Keratinocyte (primary cell): ENCODE data around the gene COL4A6. TPM values are rescaled to one million over a fixed set of nuclear protein-coding genes. Genes with fewer than 3 reads are reported as not detected.
"Not testable (repeated sequence)": the region's sequence is repeated elsewhere in the genome, so short reads cannot be mapped to it uniquely, and the experiment has no call there.

Source experiments
- DNase-seq: peaks from one replicate; pipeline ENCODE4 v3.0.0-alpha.2; 2011; ENCODE audit warnings: low read depth, missing footprints, low spot score
- FAIRE-seq: peaks from 2 replicates; lab custom pipeline; 2011; peaks lifted over from hg19 to GRCh38; lab: Jason Lieb, UNC
- H2AFZ ChIP-seq: 2 replicates; pipeline ENCODE4 v1.6.0; 2012; ENCODE audit warnings: low read length, control low read depth, inconsistent platforms; ENCODE audit not compliant: control insufficient read depth
- H3K27ac ChIP-seq: 2 replicates; pipeline ENCODE4 v1.5.1; 2011; ENCODE audit warnings: low read length; ENCODE audit not compliant: control insufficient read depth, insufficient read depth
- H3K27me3 ChIP-seq: 3 replicates; pipeline ENCODE4 v1.6.0; 2011; ENCODE audit warnings: low read length; ENCODE audit not compliant: control insufficient read depth, insufficient read depth; ENCODE audit errors: extremely low read depth
- H3K36me3 ChIP-seq, 2 experiments: 2 replicates in 1 of 2; 3 replicates in 1 of 2; pipeline ENCODE4 v1.5.1; 2011; ENCODE audit warnings: low read length in 2 of 2, mild to moderate bottlenecking in 1 of 2; ENCODE audit not compliant: control insufficient read depth in 2 of 2, insufficient read depth in 2 of 2; ENCODE audit errors: extremely low read depth in 1 of 2
- H3K4me1 ChIP-seq: 3 replicates; pipeline ENCODE4 v1.5.1; 2011; ENCODE audit warnings: low read length; ENCODE audit not compliant: control insufficient read depth, insufficient read depth; ENCODE audit errors: extremely low read depth
- H3K4me2 ChIP-seq: 3 replicates; pipeline ENCODE4 v1.6.0; 2011; ENCODE audit warnings: low read depth, low read length; ENCODE audit not compliant: control insufficient read depth, insufficient read depth; ENCODE audit errors: extremely low read depth
- H3K4me3 ChIP-seq, 3 experiments: fragments of 200-600 bp in 1 of 3; sonication (generic) in 1 of 3; 2 replicates in 2 of 3; 3 replicates in 1 of 3; pipeline ENCODE4 v1.5.1; 2011 to 2016; ENCODE audit warnings: low read length in 3 of 3, mild to moderate bottlenecking in 3 of 3, control low read depth in 2 of 3, inconsistent platforms in 1 of 3, low read depth in 1 of 3, mixed read lengths in 1 of 3, mixed run types in 1 of 3, moderate library complexity in 1 of 3; ENCODE audit not compliant: control insufficient read depth in 2 of 3, insufficient read depth in 2 of 3; ENCODE audit errors: extremely low read depth in 1 of 3
- H3K79me2 ChIP-seq: 2 replicates; pipeline ENCODE4 v1.6.0; 2012; ENCODE audit warnings: low read length; ENCODE audit not compliant: control insufficient read depth, insufficient read depth
- H3K9ac ChIP-seq: 3 replicates; pipeline ENCODE4 v1.6.0; 2011; ENCODE audit warnings: low read length; ENCODE audit not compliant: control insufficient read depth, insufficient read depth; ENCODE audit errors: extremely low read depth
- H3K9me1 ChIP-seq: 3 replicates; pipeline ENCODE4 v1.6.0; 2011; ENCODE audit warnings: low read length; ENCODE audit not compliant: control insufficient read depth, insufficient read depth; ENCODE audit errors: extremely low read depth
- H3K9me3 ChIP-seq: 2 replicates; pipeline ENCODE4 v1.5.1; 2012; ENCODE audit warnings: low read depth, low read length; ENCODE audit not compliant: control insufficient read depth
- H4K20me1 ChIP-seq: 3 replicates; pipeline ENCODE4 v1.6.0; 2011; ENCODE audit warnings: low read length; ENCODE audit not compliant: control insufficient read depth, insufficient read depth; ENCODE audit errors: extremely low read depth
- EZH2 ChIP-seq: IDR thresholded peaks from one replicate; pipeline ENCODE4 v1.6.1; 2012; ENCODE audit warnings: inconsistent platforms, mild to moderate bottlenecking, low read length, moderate library complexity
- dilution Hi-C: fragments of 300-500 bp; cut with MboI; formaldehyde crosslinking; loops from one replicate; pipeline ENCODE4 v1.7.0; 2020; ENCODE audit warnings: low sequenced_read_pairs; ENCODE audit not compliant: extremely low pct_ligation_motif_present
- polyA plus RNA-seq, 5 experiments: library from polyadenylated mRNA; depleted of rRNA in 3 of 5; stranded (reverse) in 3 of 5; stranded (forward) in 1 of 5; unstranded in 1 of 5; fragments of >200 nt; gene quantifications; 1 replicate in 1 of 5; 2 replicates in 3 of 5; 3 replicates in 1 of 5; pipeline versions ENCODE4 v1.2.1 to v1.2.3, GENCODE V29; 2011 to 2012; ENCODE audit warnings: missing spikeins in 2 of 5, low read depth in 1 of 5, low replicate concordance in 1 of 5
- TF ChIP-seq, protein P1 (sequence below), 3 experiments: IDR thresholded peaks in 1 of 3; conservative IDR thresholded peaks in 1 of 3; optimal IDR thresholded peaks in 1 of 3; 2 replicates in 2 of 3; 3 replicates in 1 of 3; pipeline versions ENCODE3 to v1.5.1; 2011; ENCODE audit warnings: low read length in 3 of 3, mild to moderate bottlenecking in 3 of 3, moderate library complexity in 2 of 3, control low read depth in 1 of 3, inconsistent platforms in 1 of 3; ENCODE audit not compliant: insufficient read depth in 2 of 3; ENCODE audit errors: extremely low read depth in 1 of 3

COL4A6 gene
- polyA plus RNA-seq, 1 donor (not counting 4 experiments of a cell fraction or from before 2014, with no cell fraction given) = 18.8 TPM

DNA sequence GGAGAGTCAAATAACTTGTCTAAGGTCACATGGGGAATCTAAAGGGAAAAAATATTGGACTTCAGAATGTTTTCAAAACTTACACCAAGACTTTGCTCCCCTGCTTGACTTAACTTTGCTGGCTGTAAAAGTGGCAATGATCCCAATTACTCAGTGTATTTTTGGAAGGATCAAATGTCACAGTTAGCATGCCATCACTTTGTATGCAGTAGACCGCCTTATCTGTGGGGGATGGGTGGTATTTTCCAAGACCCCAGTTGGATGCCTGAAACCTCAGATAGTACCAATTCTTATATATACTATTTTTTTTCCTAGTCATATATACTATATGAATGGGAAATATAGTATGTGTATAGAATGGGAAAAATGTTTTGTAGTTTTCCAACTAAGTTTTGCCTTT lies 53.4 kb downstream of the COL4A6 start:
- no peaks in the 10 kb centered on the region for H3K36me3 ChIP-seq
- no peaks in the 10 kb centered on the region for H3K9me3 ChIP-seq
- no peaks in the 10 kb centered on the region for H3K27me3 ChIP-seq
- H3K79me2 ChIP-seq = no peaks in the 10 kb centered on the region
- H3K9me1 ChIP-seq = no peaks in the 10 kb centered on the region
- H3K27ac ChIP-seq = no peak overlapping the region
- no peak overlapping the region for H3K9ac ChIP-seq
- no peaks in the 10 kb centered on the region for H4K20me1 ChIP-seq
- H2AFZ ChIP-seq = no peak overlapping the region
- dilution Hi-C loops = no loop called here
- H3K4me2 ChIP-seq = no peak overlapping the region
- H3K4me1 ChIP-seq = no peaks in the 10 kb centered on the region
- H3K4me3 ChIP-seq = no peak overlapping the region
- TF ChIP-seq EZH2 = no peak
- DNase-seq (no peak), FAIRE-seq (no peak)

DNA sequence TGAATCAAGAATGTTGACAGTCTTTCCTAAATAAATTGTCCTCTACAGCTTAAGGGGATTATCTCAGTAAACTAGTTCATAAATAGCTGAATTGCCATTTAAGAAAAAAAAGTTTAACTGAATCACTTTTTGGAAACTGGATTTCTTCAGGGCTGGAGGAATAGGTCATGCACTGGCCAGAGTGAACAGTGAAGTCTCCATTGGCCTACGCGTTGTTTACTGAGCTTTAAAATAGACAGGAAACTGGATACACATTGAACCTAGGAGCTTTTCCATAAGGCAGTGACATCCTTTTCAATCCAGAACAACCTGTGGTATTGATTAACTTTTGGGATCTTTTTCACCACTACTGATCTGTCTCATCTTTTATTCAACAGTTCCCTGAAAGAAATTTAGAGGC lies 58.0 kb downstream of the COL4A6 start:
- Histone ChIP-seq H2AFZ (no peak overlapping the region), H3K9ac (no peak overlapping the region), H3K36me3 (no peaks in the 10 kb centered on the region), H3K79me2 (no peaks in the 10 kb centered on the region), H3K9me3 (no peaks in the 10 kb centered on the region), H3K27me3 (no peaks in the 10 kb centered on the region), H4K20me1 (no peaks in the 10 kb centered on the region), H3K4me2 (no peak overlapping the region), H3K4me1 (peaks cover 2% of the 10 kb centered on the region), H3K9me1 (no peaks in the 10 kb centered on the region), H3K27ac (no peak overlapping the region), H3K4me3 (no peak overlapping the region)
- no peak for DNase-seq
- TF ChIP-seq, protein P1, sequence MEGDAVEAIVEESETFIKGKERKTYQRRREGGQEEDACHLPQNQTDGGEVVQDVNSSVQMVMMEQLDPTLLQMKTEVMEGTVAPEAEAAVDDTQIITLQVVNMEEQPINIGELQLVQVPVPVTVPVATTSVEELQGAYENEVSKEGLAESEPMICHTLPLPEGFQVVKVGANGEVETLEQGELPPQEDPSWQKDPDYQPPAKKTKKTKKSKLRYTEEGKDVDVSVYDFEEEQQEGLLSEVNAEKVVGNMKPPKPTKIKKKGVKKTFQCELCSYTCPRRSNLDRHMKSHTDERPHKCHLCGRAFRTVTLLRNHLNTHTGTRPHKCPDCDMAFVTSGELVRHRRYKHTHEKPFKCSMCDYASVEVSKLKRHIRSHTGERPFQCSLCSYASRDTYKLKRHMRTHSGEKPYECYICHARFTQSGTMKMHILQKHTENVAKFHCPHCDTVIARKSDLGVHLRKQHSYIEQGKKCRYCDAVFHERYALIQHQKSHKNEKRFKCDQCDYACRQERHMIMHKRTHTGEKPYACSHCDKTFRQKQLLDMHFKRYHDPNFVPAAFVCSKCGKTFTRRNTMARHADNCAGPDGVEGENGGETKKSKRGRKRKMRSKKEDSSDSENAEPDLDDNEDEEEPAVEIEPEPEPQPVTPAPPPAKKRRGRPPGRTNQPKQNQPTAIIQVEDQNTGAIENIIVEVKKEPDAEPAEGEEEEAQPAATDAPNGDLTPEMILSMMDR (optimal IDR thresholded peaks at IDR 0.05 in 1 of 3, IDR thresholded peaks at IDR 0.05 in 1 of 3, conservative IDR thresholded peaks at IDR 0.05 in 1 of 3; ENCODE audit: extremely low read depth in 1 of 3, insufficient read depth in 2 of 3, low read length in 3 of 3) = no peak
- TF ChIP-seq EZH2 = no peak
- no peak for FAIRE-seq
- dilution Hi-C loops = no loop called here

DNA sequence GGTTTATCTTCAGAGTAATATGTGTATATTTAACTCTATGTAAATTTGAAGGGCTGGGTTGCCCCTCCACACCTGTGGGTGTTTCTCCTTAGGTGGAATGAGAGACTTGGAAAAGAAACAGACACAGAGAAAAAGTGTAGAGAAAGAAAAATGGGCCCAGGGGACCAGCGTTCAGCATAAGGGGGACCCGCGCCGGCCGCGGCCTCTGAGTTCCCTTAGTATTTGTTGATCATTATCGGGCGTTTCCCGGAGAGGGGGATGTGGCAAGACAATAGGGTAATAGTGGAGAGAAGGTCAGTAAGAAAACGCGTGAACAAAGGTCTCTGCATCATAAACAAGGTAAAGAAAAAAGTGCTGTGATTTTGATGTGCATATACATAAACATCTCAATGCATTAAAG lies 61.4 kb downstream of the COL4A6 start:
- dilution Hi-C loops, H3K4me3 ChIP-seq, H3K79me2 ChIP-seq, H4K20me1 ChIP-seq, H3K36me3 ChIP-seq, H2AFZ ChIP-seq, H3K27ac ChIP-seq, H3K27me3 ChIP-seq, H3K9ac ChIP-seq, H3K9me3 ChIP-seq, FAIRE-seq, H3K4me1 ChIP-seq, H3K4me2 ChIP-seq, DNase-seq, H3K9me1 ChIP-seq: not testable (repeated sequence)

DNA sequence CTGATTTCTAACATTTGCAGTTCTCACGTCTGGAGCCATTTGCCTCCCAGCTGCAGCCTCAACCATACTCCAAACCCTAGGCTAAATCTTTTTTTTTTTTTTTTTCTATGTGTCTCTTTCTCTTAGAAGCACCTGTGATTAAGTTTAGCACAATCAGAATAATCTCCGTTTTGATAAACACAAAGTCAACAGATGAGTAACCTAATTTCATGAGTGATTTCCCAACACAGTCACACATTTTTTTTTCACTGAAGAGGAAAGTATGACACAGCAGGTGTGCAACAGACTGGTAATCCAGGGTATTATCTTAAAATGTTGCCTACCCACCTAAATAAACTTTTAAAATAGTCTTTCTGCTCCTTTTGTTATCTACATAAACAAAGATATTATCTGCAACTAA lies 62.6 kb downstream of the COL4A6 start:
- H3K27me3 ChIP-seq, H2AFZ ChIP-seq, H3K27ac ChIP-seq, H3K4me3 ChIP-seq, H3K9me3 ChIP-seq, FAIRE-seq, DNase-seq, H4K20me1 ChIP-seq, H3K4me1 ChIP-seq, H3K79me2 ChIP-seq, H3K9ac ChIP-seq, dilution Hi-C loops, H3K36me3 ChIP-seq, H3K9me1 ChIP-seq, H3K4me2 ChIP-seq: not testable (repeated sequence)
